Liver (tissue), 9 donors: ENCODE data around the gene SLC38A3. TPM values are rescaled to one million over a fixed set of nuclear protein-coding genes. Genes with fewer than 3 reads are reported as not detected.

Experiments
- DNase-seq: peaks from one replicate; pipeline ENCODE4 v3.0.0-alpha.2; 2017; ENCODE audit warnings: low spot score
- H3K27ac ChIP-seq, 2 donors: one replicate each; pipeline ENCODE4 v1.7.0; 2013; ENCODE audit warnings: inconsistent platforms in 2 of 2, low read length in 2 of 2, control low read depth in 1 of 2, low read depth in 1 of 2, mild to moderate bottlenecking in 1 of 2
- H3K27me3 ChIP-seq, 4 donors: one replicate each; pipeline versions ENCODE4 v1.6.1 to v1.7.0; 2013; ENCODE audit warnings: low read length in 3 of 4, inconsistent platforms in 1 of 4, mild to moderate bottlenecking in 1 of 4, moderate library complexity in 1 of 4; ENCODE audit not compliant: control insufficient read depth in 4 of 4, insufficient read depth in 4 of 4
- H3K36me3 ChIP-seq, 4 donors: one replicate each; pipeline versions ENCODE4 v1.6.1 to v1.7.0; 2013; ENCODE audit warnings: low read length in 3 of 4, mild to moderate bottlenecking in 3 of 4, low read depth in 1 of 4, moderate library complexity in 1 of 4; ENCODE audit not compliant: control insufficient read depth in 4 of 4, insufficient read depth in 3 of 4
- H3K4me1 ChIP-seq, 4 donors: one replicate each; pipeline versions ENCODE4 v1.6.1 to v1.7.0; 2013; ENCODE audit warnings: low read length in 3 of 4, mild to moderate bottlenecking in 3 of 4, moderate library complexity in 1 of 4; ENCODE audit not compliant: control insufficient read depth in 4 of 4, insufficient read depth in 4 of 4
- H3K4me3 ChIP-seq, 3 donors: one replicate each; pipeline versions ENCODE4 v1.6.1 to v1.7.0; 2013; ENCODE audit warnings: low read length in 3 of 3, control low read depth in 1 of 3, low read depth in 1 of 3, mild to moderate bottlenecking in 1 of 3
- H3K9ac ChIP-seq, 2 donors: one replicate each; pipeline ENCODE4 v1.7.0; 2013; ENCODE audit warnings: low read length in 2 of 2, mild to moderate bottlenecking in 2 of 2, moderate library complexity in 2 of 2, control low read depth in 1 of 2, low read depth in 1 of 2
- H3K9me3 ChIP-seq, 4 donors: one replicate each; pipeline versions ENCODE4 v1.6.1 to v1.7.0; 2013; ENCODE audit warnings: low read length in 3 of 4; ENCODE audit not compliant: control insufficient read depth in 4 of 4
- CTCF ChIP-seq: fragments of 150-350 bp; IDR thresholded peaks from 2 replicates; pipeline ENCODE4 v1.5.1; 2017; ENCODE audit warnings: improper control_type of control experiment, low read depth, low read length; ENCODE audit not compliant: missing input control
- EGR1 ChIP-seq, 2 donors: IDR thresholded peaks; 2 replicates each; pipeline ENCODE4 v1.6.1; 2016 to 2018; ENCODE audit warnings: antibody characterized with exemption in 2 of 2, low read depth in 2 of 2
- FOXA2 ChIP-seq: IDR thresholded peaks from 2 replicates; pipeline ENCODE4 v1.6.1; 2016; ENCODE audit warnings: antibody characterized with exemption
- GABPA ChIP-seq, 2 donors: IDR thresholded peaks in 1 of 2; conservative IDR thresholded peaks in 1 of 2; 2 replicates each; pipeline ENCODE4 v1.6.1; 2016; ENCODE audit warnings: antibody characterized with exemption in 2 of 2, mild to moderate bottlenecking in 1 of 2, moderate library complexity in 1 of 2
- NR2F2 ChIP-seq: IDR thresholded peaks from 2 replicates; pipeline ENCODE4 v1.6.1; 2016; ENCODE audit warnings: antibody characterized with exemption
- RAD21 ChIP-seq, 2 donors: IDR thresholded peaks; 2 replicates each; pipeline ENCODE4 v1.6.1; 2016; ENCODE audit warnings: antibody characterized with exemption in 2 of 2, mild to moderate bottlenecking in 2 of 2
- REST ChIP-seq: IDR thresholded peaks from 2 replicates; pipeline ENCODE4 v1.6.1; 2016; ENCODE audit warnings: antibody characterized with exemption, mild to moderate bottlenecking
- SP1 ChIP-seq: IDR thresholded peaks from 2 replicates; pipeline ENCODE4 v1.6.1; 2018; ENCODE audit warnings: antibody characterized with exemption, mild to moderate bottlenecking
- YY1 ChIP-seq: IDR thresholded peaks from 2 replicates; pipeline ENCODE4 v1.6.1; 2016; ENCODE audit warnings: antibody characterized with exemption, mild to moderate bottlenecking
- WGBS: extraction: QIAGEN DNeasy Blood & Tissue Kit; methylation state at CpG from one replicate; pipeline ENCODE4 v1.1.7; 2013; 5-methylcytosine and 5-hydroxymethylcytosine counted together
- polyA plus RNA-seq, 2 donors: library from polyadenylated mRNA; stranded (reverse) in 1 of 2; unstranded in 1 of 2; fragments of 200-250 nt in 1 of 2; fragments of >200 nt in 1 of 2; fragmentation: Nextera tagmentation in 1 of 2; extraction: Ambion mirVana in 1 of 2; gene quantifications; one replicate each; pipeline versions ENCODE4 v1.2.1 to v1.2.3, GENCODE V29; 2013 to 2015
- total RNA-seq, 2 donors: library from RNA; depleted of rRNA; stranded (reverse); fragments of >200 nt; gene quantifications; one replicate each; pipeline ENCODE4 v1.2.3, GENCODE V29; 2014
- TF ChIP-seq, protein P1 (sequence below): IDR thresholded peaks from 2 replicates; pipeline ENCODE4 v1.6.1; 2016; ENCODE audit warnings: antibody characterized with exemption
- donor health status: healthy.
- donor health status: healthy.
- donor health status: healthy.
- donor health status: healthy.
- donor health status: healthy.

Gene SLC38A3
- total and polyA plus RNA-seq, 4 donors: 98.1 to 180 (median 140) TPM

- WGBS: 73% methylated on average over 6 of the region's 6 CpGs
Measured at GRCh38 chr3:50263478-50264382, 58.7 kb downstream of the SLC38A3 start.

DNA sequence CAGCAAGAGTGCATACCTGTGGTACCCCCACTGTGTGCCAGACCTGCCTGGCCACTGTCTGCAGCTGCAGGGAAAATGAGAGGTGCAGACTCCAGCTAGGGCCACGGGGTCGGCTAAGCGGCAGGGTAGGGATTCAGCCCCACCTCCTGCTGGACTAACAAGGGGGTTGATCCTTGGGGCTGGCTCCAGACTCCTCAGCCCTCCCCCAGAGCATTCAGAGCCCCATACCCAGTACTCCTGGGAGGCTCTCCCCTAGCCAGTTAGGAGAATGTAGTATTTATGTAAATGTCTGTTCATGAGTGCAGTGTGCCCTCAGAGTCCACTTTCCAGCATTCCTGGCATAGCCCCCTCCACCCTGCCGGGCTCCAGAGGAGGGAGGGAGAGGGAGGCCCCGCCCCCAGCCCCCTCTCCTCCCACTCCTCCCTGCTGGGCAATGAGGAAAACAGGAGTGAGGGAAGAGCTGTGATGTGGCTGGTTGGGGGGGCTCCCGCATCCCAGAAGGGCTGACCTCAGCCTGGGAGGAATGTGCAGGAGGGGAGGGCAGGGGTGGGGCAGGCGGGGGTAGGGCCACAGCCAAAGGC lies 59.4 kb downstream of the SLC38A3 start:
- H3K4me1 ChIP-seq: peaks cover 5 to 42% (median 13%) of the 10 kb centered on the region in 4 donors
- no peak overlapping the region for H3K9ac ChIP-seq
- no peaks in the 10 kb centered on the region for H3K9me3 ChIP-seq
- TF ChIP-seq RAD21 (IDR thresholded peaks at IDR 0.05) (no peak), SP1 (peak; percentile 31)
- H3K36me3 ChIP-seq: no peaks in the 10 kb centered on the region
- no peak for DNase-seq
- WGBS: 63% methylated on average over 7 of the region's 7 CpGs
- H3K27ac ChIP-seq: peak overlapping the region in 1 of 2 donors; percentile 43
- H3K27me3 ChIP-seq: no peaks in the 10 kb centered on the region
- H3K4me3 ChIP-seq: no peak overlapping the region

More at GRCh38 chr3:50263478-50264382, 58.7 kb downstream of the SLC38A3 start:
- TF ChIP-seq FOXA2 (no peak), YY1 (no peak), GABPA (IDR thresholded peaks at IDR 0.05 in 1 of 2, conservative IDR thresholded peaks at IDR 0.05 in 1 of 2) (no peak), NR2F2 (no peak), CTCF (no peak), EGR1 (IDR thresholded peaks at IDR 0.05; ENCODE audit: low read depth in 2 of 2) (no peak), REST (no peak)
- TF ChIP-seq, protein P1, sequence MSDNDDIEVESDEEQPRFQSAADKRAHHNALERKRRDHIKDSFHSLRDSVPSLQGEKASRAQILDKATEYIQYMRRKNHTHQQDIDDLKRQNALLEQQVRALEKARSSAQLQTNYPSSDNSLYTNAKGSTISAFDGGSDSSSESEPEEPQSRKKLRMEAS: no peak
- no peak for DNase-seq
- no peaks in the 10 kb centered on the region for H3K9me3 ChIP-seq
- peaks cover 5 to 44% (median 13%) of the 10 kb centered on the region in 4 donors for H3K4me1 ChIP-seq
- no peaks in the 10 kb centered on the region for H3K36me3 ChIP-seq
- H3K27me3 ChIP-seq: no peaks in the 10 kb centered on the region
- H3K4me3 ChIP-seq: no peak overlapping the region
- no peak overlapping the region for H3K9ac ChIP-seq
- no peak overlapping the region for H3K27ac ChIP-seq
